ENCODE data around the gene SLC8B1.

GRCh38 chr12:113296557-113297213, 38.2 kb downstream of the SLC8B1 start:
- TF ChIP-seq CTCF (conservative IDR thresholded peaks at IDR 0.05; ENCODE audit: low read depth, low read length): no peak
- TF ChIP-seq EZH2 (IDR thresholded peaks at IDR 0.05; ENCODE audit: borderline replicate concordance, low read depth, low read length, poor library complexity, severe bottlenecking): no peak
